GM23338 (cell line): ENCODE measurements around the gene HOXC9. TPM values are rescaled to one million over a fixed set of nuclear protein-coding genes. Genes with fewer than 3 reads are reported as not detected.

Experiments used
- ATAC-seq: fragments of 200-7000 bp; cut with Tn5 transposase; 3 replicates; pipeline ENCODE4 v1.9.1; 2020
- DNase-seq: peaks from one replicate; pipeline ENCODE4 v3.0.0-alpha.2; 2015; ENCODE audit warnings: low spot score
- H2AFZ ChIP-seq: fragments of 200-600 bp; sonication (generic); 2 replicates; pipeline ENCODE4 v1.8.0; 2016; ENCODE audit warnings: antibody characterized with exemption, mild to moderate bottlenecking, moderate library complexity
- H3F3A ChIP-seq: fragments of 200-600 bp; sonication (generic); replicated peaks from 2 replicates; pipeline ENCODE4 v1.8.0; 2017; ENCODE audit warnings: antibody characterized with exemption, mixed run types, low read depth
- H3K27ac ChIP-seq: fragments of 200-600 bp; sonication (generic); 2 replicates; pipeline ENCODE4 v1.6.1; 2016; ENCODE audit warnings: low read depth
- H3K27me3 ChIP-seq: fragments of 200-600 bp; sonication (generic); 2 replicates; pipeline ENCODE4 v1.8.0; 2016; ENCODE audit warnings: mild to moderate bottlenecking, mixed run types, moderate library complexity; ENCODE audit not compliant: insufficient read depth
- H3K36me3 ChIP-seq: fragments of 200-600 bp; sonication (generic); 2 replicates; pipeline ENCODE4 v1.8.0; 2016; ENCODE audit warnings: mild to moderate bottlenecking; ENCODE audit not compliant: insufficient read depth
- H3K4me1 ChIP-seq: fragments of 200-600 bp; sonication (generic); 2 replicates; pipeline ENCODE4 v1.8.0; 2016; ENCODE audit warnings: mild to moderate bottlenecking, moderate library complexity; ENCODE audit not compliant: insufficient read depth
- H3K4me2 ChIP-seq: fragments of 200-600 bp; sonication (generic); 2 replicates; pipeline ENCODE4 v1.7.1; 2017; ENCODE audit warnings: mixed run types
- H3K4me3 ChIP-seq: fragments of 200-600 bp; sonication (generic); 2 replicates; pipeline ENCODE4 v1.6.1; 2016; ENCODE audit warnings: mixed run types
- H3K79me2 ChIP-seq: fragments of 200-600 bp; sonication (generic); replicated peaks from 2 replicates; pipeline ENCODE4 v1.8.0; 2017; ENCODE audit warnings: mild to moderate bottlenecking; ENCODE audit not compliant: insufficient read depth
- H3K9me2 ChIP-seq: fragments of 200-600 bp; sonication (generic); 2 replicates; pipeline ENCODE4 v1.8.0; 2017; ENCODE audit not compliant: insufficient read depth
- H4K20me1 ChIP-seq: fragments of 200-600 bp; sonication (generic); replicated peaks from 2 replicates; pipeline ENCODE4 v1.8.0; 2017; ENCODE audit warnings: mild to moderate bottlenecking; ENCODE audit not compliant: insufficient read depth
- H3K27ac Mint-ChIP-seq: 2 replicates; pipeline ENCODE4 v1.8.0; 2020; ENCODE audit warnings: inconsistent platforms, mild to moderate bottlenecking, moderate library complexity, mixed read lengths
- H3K27me3 Mint-ChIP-seq: 3 replicates; pipeline ENCODE4 v1.8.0; 2022; ENCODE audit warnings: low read depth, mild to moderate bottlenecking, moderate library complexity, mixed read lengths, inconsistent platforms; ENCODE audit not compliant: insufficient read depth, poor library complexity
- H3K36me3 Mint-ChIP-seq: 3 replicates; pipeline ENCODE4 v1.8.0; 2021; ENCODE audit warnings: low read depth, mild to moderate bottlenecking, inconsistent platforms, moderate library complexity, mixed read lengths
- H3K4me1 Mint-ChIP-seq: 3 replicates; pipeline ENCODE4 v1.8.0; 2020; ENCODE audit warnings: mild to moderate bottlenecking, inconsistent platforms, mixed read lengths
- H3K4me3 Mint-ChIP-seq: 3 replicates; pipeline ENCODE4 v1.8.0; 2021; ENCODE audit warnings: moderate library complexity, mild to moderate bottlenecking, inconsistent platforms, mixed read lengths
- H3K9me3 Mint-ChIP-seq: 3 replicates; pipeline ENCODE4 v1.8.0; 2020; ENCODE audit warnings: moderate library complexity, mild to moderate bottlenecking, inconsistent platforms, mixed read lengths
- CREB1 ChIP-seq: fragments of 250-450 bp; sonication (Bioruptor Pico); IDR thresholded peaks from 2 replicates; pipeline ENCODE4 v1.5.0; 2020; ENCODE audit warnings: low read depth, mild to moderate bottlenecking, moderate library complexity
- EZH2 ChIP-seq: fragments of 200-600 bp; sonication (generic); IDR thresholded peaks from one replicate; pipeline ENCODE4 v1.8.0; 2017; ENCODE audit warnings: antibody characterized with exemption, mild to moderate bottlenecking, low read depth; ENCODE audit not compliant: unreplicated experiment
- EZH2phosphoT487 ChIP-seq: fragments of 200-600 bp; sonication (generic); IDR thresholded peaks from one replicate; pipeline ENCODE4 v1.8.1; 2018; ENCODE audit warnings: antibody characterized with exemption; ENCODE audit not compliant: unreplicated experiment
- JUNB ChIP-seq: IDR thresholded peaks from one replicate; pipeline ENCODE4 v1.6.1; 2016; ENCODE audit warnings: antibody characterized with exemption; ENCODE audit not compliant: unreplicated experiment
- NANOG ChIP-seq: IDR thresholded peaks from 2 replicates; pipeline ENCODE4 v1.6.1; 2016; ENCODE audit warnings: antibody characterized with exemption, borderline replicate concordance
- POLR2AphosphoS5 ChIP-seq: IDR thresholded peaks from 2 replicates; pipeline ENCODE4 v1.6.1; 2016; ENCODE audit warnings: antibody characterized with exemption, low read depth
- STAT1 ChIP-seq: IDR thresholded peaks from one replicate; pipeline ENCODE4 v1.6.1; 2016; ENCODE audit warnings: antibody characterized with exemption; ENCODE audit not compliant: unreplicated experiment
- ZNF114 ChIP-seq: fragments of 250-450 bp; sonication (Bioruptor Pico); IDR thresholded peaks from 2 replicates; pipeline ENCODE4 v1.5.0; 2020; ENCODE audit warnings: mild to moderate bottlenecking, moderate library complexity
- ZNF331 ChIP-seq: fragments of 250-450 bp; sonication (Bioruptor Pico); IDR thresholded peaks from 2 replicates; pipeline ENCODE4 v1.5.0; 2020; ENCODE audit warnings: low read depth, mild to moderate bottlenecking, moderate library complexity
- polyA plus RNA-seq: library from polyadenylated mRNA; unstranded; fragments of >200 nt; fragmentation: Nextera tagmentation; extraction: Ambion mirVana; gene quantifications from 2 replicates; pipeline ENCODE4 v1.2.1, GENCODE V29; 2016
- total RNA-seq: library from RNA; depleted of rRNA; stranded (reverse); fragments of >200 nt; shearing (Covaris generic); gene quantifications from 2 replicates; pipeline ENCODE4 v1.2.3, GENCODE V29; 2014
- TF ChIP-seq, protein P1 (sequence below): IDR thresholded peaks from one replicate; pipeline ENCODE4 v1.6.1; 2018; ENCODE audit warnings: antibody characterized with exemption; ENCODE audit not compliant: unreplicated experiment
- TF ChIP-seq, protein P2 (sequence below): IDR thresholded peaks from 2 replicates; pipeline ENCODE4 v1.6.1; 2016; ENCODE audit warnings: antibody characterized with exemption

Gene HOXC9
- total and polyA plus RNA-seq, 2 experiments from 2014 or later = not detected

DNA sequence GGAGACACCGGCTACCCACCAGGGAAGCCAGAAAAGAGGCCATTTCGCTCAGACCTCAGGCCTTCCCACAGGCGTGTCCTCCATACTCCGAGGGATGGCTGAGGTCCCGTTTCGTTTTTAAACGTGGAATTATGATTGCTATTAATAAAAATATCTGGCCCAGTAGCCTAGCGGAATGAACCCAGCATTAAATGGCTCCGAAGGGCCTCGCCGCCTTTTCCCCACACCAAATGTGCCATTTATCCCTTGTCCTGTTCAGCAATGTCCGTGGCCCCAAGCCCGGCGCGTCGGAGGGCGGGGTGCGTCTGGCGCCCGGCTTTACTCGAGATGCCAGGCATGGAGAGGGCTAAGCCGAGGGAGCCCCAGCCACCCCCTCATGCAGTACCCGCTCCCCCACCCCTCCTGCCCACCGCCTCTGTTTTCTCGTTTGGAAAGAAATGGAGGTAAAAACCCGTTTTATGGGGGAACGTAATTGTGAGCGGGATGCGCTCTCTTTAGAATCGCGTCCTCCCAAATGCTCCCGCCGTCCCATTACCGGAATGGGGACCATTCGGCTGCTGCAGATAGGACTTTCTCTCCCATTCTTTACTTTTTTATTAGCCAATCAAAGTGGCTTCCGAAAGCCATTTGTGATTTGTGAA, 14.5 kb downstream of the HOXC9 start (continued):
- TF ChIP-seq, protein P1, sequence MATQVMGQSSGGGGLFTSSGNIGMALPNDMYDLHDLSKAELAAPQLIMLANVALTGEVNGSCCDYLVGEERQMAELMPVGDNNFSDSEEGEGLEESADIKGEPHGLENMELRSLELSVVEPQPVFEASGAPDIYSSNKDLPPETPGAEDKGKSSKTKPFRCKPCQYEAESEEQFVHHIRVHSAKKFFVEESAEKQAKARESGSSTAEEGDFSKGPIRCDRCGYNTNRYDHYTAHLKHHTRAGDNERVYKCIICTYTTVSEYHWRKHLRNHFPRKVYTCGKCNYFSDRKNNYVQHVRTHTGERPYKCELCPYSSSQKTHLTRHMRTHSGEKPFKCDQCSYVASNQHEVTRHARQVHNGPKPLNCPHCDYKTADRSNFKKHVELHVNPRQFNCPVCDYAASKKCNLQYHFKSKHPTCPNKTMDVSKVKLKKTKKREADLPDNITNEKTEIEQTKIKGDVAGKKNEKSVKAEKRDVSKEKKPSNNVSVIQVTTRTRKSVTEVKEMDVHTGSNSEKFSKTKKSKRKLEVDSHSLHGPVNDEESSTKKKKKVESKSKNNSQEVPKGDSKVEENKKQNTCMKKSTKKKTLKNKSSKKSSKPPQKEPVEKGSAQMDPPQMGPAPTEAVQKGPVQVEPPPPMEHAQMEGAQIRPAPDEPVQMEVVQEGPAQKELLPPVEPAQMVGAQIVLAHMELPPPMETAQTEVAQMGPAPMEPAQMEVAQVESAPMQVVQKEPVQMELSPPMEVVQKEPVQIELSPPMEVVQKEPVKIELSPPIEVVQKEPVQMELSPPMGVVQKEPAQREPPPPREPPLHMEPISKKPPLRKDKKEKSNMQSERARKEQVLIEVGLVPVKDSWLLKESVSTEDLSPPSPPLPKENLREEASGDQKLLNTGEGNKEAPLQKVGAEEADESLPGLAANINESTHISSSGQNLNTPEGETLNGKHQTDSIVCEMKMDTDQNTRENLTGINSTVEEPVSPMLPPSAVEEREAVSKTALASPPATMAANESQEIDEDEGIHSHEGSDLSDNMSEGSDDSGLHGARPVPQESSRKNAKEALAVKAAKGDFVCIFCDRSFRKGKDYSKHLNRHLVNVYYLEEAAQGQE = no peak
- TF ChIP-seq JUNB (no peak), POLR2AphosphoS5 (no peak), EZH2phosphoT487 (peak; percentile 96), EZH2 (peak; percentile 90), ZNF331 (CRISPR knock-in tag) (no peak)

DNA sequence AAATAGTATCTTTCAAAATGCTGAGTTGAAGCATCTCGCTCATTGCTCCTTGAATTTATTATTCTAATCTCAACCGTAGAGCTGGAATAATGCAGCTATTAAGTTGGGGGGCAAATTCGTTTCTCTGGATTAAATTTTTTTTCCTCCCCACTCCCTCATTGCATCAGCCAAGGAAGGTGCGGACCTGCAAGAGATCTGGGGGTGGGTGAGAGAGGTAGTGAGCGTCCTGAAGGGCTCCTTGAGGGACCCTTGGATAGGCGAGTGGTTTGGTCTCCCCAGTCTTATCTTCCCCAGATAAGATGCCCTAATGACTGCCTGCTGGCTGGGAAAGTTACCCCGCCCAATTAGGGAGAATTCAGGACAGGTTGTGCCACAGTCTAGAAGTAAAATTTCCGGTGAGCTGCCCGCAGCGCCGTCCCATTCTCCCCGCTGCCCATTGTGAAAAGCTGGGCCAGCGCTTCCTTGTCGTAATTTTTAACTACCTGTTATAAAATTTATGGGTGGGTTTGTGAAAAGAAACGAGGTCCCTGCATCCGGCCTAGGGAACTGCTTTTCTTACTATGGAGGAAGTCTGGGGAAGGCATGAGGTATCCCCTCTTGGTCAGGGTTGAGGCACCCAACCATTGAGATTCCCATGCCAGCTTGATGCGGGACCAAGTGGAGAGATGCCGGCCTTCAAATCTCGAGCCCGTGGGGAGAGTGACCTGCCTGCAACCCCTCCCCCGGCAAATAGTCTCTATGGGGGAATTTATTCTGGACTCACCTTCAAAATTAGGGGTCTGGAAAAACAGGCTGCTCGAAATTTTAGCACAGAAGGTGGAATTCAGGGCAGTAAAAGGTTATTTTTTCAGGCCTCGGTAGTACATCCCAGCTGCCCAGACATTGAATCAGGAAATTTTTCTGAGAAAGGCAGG, 15.3 kb downstream of the HOXC9 start:
- no peaks in the 10 kb centered on the region for H3K79me2 ChIP-seq
- H3K9me3 Mint-ChIP-seq = no peaks in the 10 kb centered on the region
- H3K27ac Mint-ChIP-seq = no peak overlapping the region

GRCh38 chr12:54016051-54016450, 16.1 kb downstream of the HOXC9 start:
- Mint-ChIP-seq H3K4me3 (no peak overlapping the region), H3K4me1 (peaks cover 32% of the 10 kb centered on the region), H3K9me3 (no peaks in the 10 kb centered on the region), H3K36me3 (no peaks in the 10 kb centered on the region), H3K27ac (no peak overlapping the region), H3K27me3 (peaks cover 98% of the 10 kb centered on the region)
- no peaks in the 10 kb centered on the region for H3K36me3 ChIP-seq
- ATAC-seq (no peak), DNase-seq (no peak)
- H3K27ac ChIP-seq = no peak overlapping the region
- peaks cover 28% of the 10 kb centered on the region for H4K20me1 ChIP-seq
- no peaks in the 10 kb centered on the region for H3K9me2 ChIP-seq
- H3K79me2 ChIP-seq = no peaks in the 10 kb centered on the region
- H2AFZ ChIP-seq = no peak overlapping the region
- H3K4me3 ChIP-seq = no peak overlapping the region
- H3F3A ChIP-seq = peaks cover 39% of the 10 kb centered on the region
- no peak overlapping the region for H3K4me2 ChIP-seq
- peaks cover 58% of the 10 kb centered on the region for H3K4me1 ChIP-seq
- peaks cover 100% of the 10 kb centered on the region for H3K27me3 ChIP-seq
- no peak for TF ChIP-seq STAT1
- TF ChIP-seq POLR2AphosphoS5 = no peak
- no peak for TF ChIP-seq EZH2phosphoT487
- no peak for TF ChIP-seq NANOG
- TF ChIP-seq, protein P2, sequence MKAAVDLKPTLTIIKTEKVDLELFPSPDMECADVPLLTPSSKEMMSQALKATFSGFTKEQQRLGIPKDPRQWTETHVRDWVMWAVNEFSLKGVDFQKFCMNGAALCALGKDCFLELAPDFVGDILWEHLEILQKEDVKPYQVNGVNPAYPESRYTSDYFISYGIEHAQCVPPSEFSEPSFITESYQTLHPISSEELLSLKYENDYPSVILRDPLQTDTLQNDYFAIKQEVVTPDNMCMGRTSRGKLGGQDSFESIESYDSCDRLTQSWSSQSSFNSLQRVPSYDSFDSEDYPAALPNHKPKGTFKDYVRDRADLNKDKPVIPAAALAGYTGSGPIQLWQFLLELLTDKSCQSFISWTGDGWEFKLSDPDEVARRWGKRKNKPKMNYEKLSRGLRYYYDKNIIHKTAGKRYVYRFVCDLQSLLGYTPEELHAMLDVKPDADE = no peak
- TF ChIP-seq, protein P1 = no peak
- TF ChIP-seq ZNF114 = no peak
- TF ChIP-seq ZNF331 (CRISPR knock-in tag) = no peak
- no peak for TF ChIP-seq EZH2
- no peak for TF ChIP-seq CREB1

More for the DNA sequence above, 15.3 kb downstream of the HOXC9 start:
- peaks cover 26% of the 10 kb centered on the region for H4K20me1 ChIP-seq
- H3K27ac ChIP-seq = no peak overlapping the region
- no peak overlapping the region for H2AFZ ChIP-seq
- no peak overlapping the region; the same call in 2 of the 3 replicates for H3K4me3 Mint-ChIP-seq
- no peak for DNase-seq
- H3K4me3 ChIP-seq = no peak overlapping the region
- H3K9me2 ChIP-seq = no peaks in the 10 kb centered on the region
- H3K36me3 Mint-ChIP-seq = no peaks in the 10 kb centered on the region
- peak; percentile 79 for TF ChIP-seq EZH2
- TF ChIP-seq ZNF114 = no peak
- peak; percentile 50 for TF ChIP-seq EZH2phosphoT487
- no peak for ATAC-seq
- peak overlapping the region; percentile 43; the same call in 1 of the 2 replicates for H3K4me2 ChIP-seq
- H3K27me3 Mint-ChIP-seq = peaks cover 98% of the 10 kb centered on the region
- H3F3A ChIP-seq = peaks cover 35% of the 10 kb centered on the region
- H3K36me3 ChIP-seq = no peaks in the 10 kb centered on the region
- peaks cover 37% of the 10 kb centered on the region for H3K4me1 Mint-ChIP-seq
- H3K27me3 ChIP-seq = peaks cover 100% of the 10 kb centered on the region
- H3K4me1 ChIP-seq = peaks cover 66% of the 10 kb centered on the region
